Activated CD8-positive, alpha-beta memory T cell treated with anti-CD3 and anti-CD28 coated beads for 36 hours (primary cell): ENCODE data around the gene SLK. TPM values are rescaled to one million over a fixed set of nuclear protein-coding genes. Genes with fewer than 3 reads are reported as not detected.

Experiments used
- CTCF ChIA-PET: fragments of 350-600 bp; sonication (Branson Sonifier 250); formaldehyde crosslinking; loops from one replicate; lab custom pipeline; 2021; ENCODE audit warnings: antibody characterized with exemption; lab: Charles Lee
- POLR2A ChIA-PET: fragments of 350-600 bp; sonication (Branson Sonifier 250); formaldehyde crosslinking; loops from one replicate; lab custom pipeline; 2021; ENCODE audit warnings: antibody characterized with exemption; lab: Charles Lee
- total RNA-seq, 2 experiments: library from RNA; stranded (reverse); gene quantifications; one replicate each; pipeline ENCODE4 v1.2.3, GENCODE V29; 2021

SLK gene
- total RNA-seq, 2 experiments from 2014 or later: 21.8 to 22.8 TPM

DNA sequence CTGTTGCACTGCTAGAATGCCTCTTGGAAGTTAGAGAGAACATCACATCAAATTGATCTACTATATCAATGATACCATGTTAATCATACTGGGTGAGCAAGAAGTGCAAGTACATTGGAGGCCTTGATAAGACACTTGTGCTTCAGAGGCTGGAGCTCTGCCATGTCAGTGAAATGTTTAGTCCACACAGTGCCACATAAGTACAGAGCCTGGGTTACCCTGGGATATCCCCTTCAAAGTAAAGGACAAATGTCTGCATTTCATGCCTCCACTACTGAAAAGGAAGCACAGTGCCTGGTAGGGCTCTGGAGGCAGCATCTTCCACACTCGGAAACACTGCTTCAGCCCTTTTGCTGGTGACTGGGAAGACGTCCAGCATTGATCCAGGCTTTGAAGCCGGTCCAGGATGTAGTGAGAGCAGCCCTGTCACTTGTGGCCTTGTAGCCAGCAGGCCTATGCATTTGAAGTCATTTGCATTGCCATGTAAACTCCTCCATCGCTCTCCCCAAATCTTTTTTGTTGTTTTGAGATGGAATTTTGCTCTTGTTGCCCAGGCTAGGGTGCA, 33.3 kb upstream of the SLK start:
- CTCF ChIA-PET: no interaction called here
- POLR2A ChIA-PET: no interaction called here

DNA sequence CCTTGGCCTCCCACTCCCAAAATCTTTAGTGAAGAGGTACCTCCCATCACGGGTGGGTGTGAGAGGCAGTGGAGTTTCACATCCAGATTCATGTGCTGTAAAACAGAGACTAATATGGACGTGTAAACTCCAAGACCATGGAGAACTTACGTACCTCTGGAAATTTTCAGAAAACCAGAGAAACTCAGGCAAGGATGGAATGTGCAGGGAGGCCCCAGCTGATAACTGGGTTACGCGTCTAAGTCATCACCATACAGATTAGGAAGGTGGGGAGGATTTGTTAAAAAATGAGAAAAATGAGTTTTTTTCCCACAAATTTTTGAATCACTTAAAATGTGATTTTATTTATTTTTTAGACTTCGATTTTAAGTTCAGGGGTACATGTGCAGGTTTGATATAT, 32.6 kb upstream of the SLK start:
- ChIA-PET CTCF (no interaction called here), POLR2A (no interaction called here)

DNA sequence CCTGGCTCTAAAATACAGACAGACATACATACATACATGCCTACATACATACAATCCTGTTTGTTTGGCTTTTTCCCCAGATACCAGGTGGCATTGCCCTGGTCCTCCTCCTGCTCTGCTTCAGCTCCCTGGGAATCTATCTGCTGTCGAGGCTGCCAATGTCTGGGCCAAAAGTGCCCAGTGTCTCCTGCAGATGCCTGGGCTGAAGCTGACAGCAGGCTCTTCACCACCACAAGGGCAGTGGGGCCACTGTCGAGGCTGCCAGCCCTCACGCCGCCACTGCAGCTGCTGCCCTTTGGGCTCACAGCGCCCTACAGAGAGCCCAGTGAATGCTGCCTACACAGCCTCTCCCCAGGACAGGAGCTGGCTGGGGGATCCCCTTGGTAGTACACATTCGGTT, 30.9 kb upstream of the SLK start:
- ChIA-PET CTCF (interaction anchor here (1.0 kb wide), 1 partner anchor 51 kb away, joined by 3 read pairs; no protein-coding TSS in a partner anchor), POLR2A (no interaction called here)

DNA sequence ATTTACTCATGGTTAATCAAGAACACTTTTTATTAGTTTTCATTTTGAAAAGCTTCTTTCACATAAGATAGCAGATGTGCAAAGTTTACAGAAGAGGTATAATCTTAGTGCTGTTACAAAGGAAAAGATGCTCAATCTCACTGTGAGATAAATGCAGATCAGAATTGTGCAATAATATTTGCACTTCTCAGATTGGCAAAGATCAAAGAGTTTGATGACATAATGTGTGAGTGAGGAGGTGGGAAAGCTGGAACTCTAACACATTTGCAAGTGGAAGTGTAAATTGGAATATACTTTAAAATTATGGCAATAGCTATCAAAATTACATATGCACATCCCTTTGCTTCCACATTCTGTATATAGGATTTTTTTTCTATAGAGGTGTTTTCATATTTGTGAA, 27.4 kb upstream of the SLK start:
- CTCF ChIA-PET: no interaction called here
- POLR2A ChIA-PET: no interaction called here

DNA sequence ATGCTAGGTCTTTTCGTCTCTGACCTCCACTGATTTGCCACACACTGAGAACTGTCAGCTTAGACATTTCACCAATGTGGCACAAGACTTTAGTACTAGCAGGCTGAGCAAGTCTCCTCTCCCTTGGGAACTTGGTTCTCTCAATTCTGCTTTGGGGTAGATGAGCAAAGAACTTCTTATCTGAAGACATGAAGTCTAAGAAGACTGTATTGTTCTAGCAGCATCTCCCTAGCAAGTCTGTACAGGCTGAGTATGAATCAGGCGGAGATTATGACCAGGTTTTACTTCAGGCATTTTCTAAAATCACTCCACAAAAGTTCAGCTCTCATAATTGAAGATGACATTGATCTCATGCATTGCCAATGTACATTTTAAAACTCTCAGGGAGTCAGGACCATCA, 25.1 kb upstream of the SLK start:
- ChIA-PET POLR2A (no interaction called here), CTCF (no interaction called here)

DNA sequence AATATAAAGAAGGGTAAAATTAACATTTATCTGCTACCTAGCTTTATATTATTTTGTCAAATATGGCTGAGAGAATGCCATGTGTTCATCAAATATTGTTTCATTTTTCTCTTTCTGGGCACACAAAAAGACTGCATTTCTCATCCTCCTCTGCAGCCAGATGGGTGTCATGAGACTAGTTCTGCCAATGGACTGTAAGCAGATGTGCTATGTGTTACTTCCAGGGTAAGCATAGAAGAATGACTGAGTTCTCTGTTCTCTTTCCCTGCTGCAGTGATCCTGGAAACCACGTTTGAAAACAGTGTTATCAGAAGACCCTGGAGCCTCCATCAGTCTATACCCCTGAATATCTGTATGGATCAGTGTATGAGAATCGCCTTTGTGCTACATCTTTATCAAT, 24.1 kb upstream of the SLK start:
- CTCF ChIA-PET: no interaction called here
- POLR2A ChIA-PET: no interaction called here

DNA sequence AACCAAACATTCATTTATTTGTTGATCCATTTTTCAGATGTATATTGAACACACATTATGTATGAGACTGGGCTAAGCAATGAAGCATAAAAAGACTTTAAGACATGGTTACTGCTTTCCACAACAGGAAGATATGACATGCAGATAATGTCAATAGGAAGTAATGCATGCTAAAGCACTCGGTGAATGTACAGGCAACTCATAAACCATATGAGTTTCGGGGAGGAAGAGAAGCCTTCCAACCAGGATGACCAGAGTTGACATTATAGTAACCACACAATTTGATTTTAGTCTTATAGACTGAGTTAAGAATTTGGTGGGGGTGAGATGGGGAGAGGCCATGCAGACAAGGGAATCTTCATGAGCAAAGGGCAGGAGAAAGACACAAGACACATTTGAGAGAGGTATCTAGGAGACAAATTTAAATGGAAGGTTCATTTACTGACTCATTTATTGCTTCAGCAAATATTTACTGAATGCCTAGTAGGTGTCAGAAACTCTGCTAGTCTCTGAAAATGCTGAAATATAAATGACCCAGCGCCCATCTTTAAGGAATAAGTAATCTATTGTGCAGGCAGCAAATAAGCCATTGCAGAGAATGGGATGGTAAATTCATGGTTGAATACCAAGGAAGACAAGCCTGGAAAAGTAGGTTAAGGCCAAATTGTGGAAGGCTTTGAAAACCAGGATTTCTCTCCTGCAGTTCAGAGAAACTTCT, 19.0 kb upstream of the SLK start:
- POLR2A ChIA-PET: no interaction called here
- CTCF ChIA-PET: no interaction called here

DNA sequence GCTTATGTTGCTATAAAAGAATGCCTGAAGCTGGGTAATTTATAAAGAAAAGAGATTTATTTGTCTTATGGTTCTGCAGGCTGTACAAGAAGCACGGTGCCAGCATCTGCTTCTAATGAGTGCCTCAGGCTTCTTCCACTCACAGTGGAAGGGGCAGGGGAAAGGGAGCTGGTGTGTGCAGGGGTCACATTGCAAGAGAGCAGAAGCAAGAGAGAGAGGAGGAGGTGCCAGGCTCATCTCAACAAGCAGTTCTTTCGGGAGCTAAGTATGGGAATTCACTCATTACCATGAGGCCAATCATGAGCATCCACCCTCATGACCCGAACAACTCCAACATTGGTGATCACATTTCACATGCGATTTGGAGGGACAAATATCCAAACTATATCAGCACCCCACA, 17.2 kb upstream of the SLK start:
- ChIA-PET POLR2A (no interaction called here), CTCF (no interaction called here)

DNA sequence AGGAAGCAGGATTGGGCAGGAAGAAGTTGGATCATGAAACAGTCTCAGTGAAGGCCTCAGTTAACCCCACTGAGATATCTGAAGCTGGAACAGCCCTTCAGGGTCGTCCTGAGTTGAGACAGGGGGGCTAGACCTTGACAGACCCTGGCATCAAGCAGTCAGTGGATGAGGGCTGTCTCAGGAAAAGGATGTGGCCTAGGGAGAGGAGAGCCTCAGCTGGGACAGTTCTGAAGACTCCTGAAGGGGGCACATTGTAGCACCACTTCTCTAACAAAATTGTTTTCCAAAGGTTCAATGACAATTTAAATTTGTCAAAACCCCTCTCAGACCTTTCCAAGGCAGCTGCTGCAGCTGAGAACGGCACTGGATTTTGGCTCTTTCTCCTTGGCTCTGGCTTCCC, 15.8 kb upstream of the SLK start:
- POLR2A ChIA-PET: no interaction called here
- CTCF ChIA-PET: no interaction called here

DNA sequence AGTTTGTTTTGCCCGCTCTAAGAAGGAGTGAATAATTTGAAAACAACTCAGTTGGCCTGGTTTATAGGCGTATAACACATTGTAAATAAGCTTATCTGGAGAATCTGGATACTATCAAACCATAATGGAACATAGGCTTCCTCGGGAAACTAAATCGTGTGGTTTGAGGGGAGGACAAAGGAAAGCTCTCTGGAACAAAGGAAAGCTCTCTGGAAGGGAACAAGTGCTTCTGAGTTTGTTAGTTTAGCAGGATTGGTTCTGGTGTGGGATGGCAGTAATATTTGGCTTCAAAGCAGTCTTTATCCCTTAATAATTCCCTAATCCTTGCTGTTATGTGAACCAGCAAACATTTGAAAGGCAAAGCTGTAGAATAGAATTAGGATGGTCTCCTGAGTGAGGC, 15.0 kb upstream of the SLK start:
- ChIA-PET POLR2A (no interaction called here), CTCF (interaction anchor here (0.6 kb wide), 1 partner anchor 68 kb away, joined by 3 read pairs; no protein-coding TSS in a partner anchor)

DNA sequence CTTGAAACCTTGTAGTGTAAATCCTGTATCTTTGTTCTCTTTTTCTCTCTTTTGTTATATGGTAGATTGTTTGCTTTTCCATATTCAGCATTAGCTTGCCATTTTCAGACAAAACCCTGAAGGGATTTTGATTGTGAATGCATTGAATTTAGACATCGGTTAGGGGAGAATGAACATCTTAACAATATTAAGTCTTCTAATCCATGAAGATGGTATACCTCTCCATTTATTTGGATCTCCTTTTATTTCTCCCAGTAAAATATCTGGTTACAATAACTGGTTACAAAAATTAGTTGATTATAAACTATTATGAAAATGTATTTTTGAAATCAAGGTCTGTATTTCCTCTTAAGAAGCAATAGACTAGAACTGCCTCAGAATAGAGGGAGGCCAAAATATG, 12.4 kb upstream of the SLK start:
- CTCF ChIA-PET: no interaction called here
- POLR2A ChIA-PET: no interaction called here

DNA sequence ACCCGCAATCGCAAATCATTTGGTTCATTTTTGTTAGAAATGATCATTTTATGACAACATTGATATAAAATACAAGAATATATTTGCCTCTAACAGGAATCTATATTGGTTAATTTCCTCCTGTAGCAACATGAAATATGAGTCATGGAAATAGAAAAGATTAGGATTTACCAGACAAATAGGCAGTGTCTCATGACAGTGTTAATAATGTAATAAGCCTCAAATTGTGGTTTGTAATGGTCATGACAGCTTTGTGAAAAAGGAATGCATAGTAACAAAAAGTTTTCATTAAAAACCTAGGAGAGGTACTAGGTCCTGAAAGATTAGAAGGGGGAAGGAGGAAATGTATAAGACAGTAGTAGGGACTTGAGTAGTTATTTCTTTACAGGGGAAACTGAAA, 7.9 kb upstream of the SLK start:
- CTCF ChIA-PET: no interaction called here

DNA sequence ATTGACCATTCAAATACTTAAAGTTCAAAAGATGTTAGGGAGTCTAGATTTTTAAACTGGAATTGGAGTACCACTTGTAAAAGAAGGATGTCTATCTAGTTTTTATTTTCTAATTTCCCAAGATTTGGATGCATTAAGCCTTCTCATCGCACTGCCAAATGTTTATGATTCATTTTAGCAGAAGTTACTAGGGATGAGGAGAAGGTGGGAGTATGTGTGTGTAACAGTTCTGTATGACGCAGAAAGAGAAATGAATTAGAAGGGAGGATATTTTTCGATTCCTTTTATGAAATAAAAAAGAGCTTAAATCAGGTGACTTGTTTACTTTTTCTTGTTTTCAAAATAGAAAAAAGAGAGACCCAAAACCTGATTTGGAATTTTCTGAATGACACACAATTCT, 6.8 kb upstream of the SLK start:
- ChIA-PET POLR2A (no interaction called here), CTCF (no interaction called here)

More for the DNA sequence above, 7.9 kb upstream of the SLK start:
- POLR2A ChIA-PET: no interaction called here

DNA sequence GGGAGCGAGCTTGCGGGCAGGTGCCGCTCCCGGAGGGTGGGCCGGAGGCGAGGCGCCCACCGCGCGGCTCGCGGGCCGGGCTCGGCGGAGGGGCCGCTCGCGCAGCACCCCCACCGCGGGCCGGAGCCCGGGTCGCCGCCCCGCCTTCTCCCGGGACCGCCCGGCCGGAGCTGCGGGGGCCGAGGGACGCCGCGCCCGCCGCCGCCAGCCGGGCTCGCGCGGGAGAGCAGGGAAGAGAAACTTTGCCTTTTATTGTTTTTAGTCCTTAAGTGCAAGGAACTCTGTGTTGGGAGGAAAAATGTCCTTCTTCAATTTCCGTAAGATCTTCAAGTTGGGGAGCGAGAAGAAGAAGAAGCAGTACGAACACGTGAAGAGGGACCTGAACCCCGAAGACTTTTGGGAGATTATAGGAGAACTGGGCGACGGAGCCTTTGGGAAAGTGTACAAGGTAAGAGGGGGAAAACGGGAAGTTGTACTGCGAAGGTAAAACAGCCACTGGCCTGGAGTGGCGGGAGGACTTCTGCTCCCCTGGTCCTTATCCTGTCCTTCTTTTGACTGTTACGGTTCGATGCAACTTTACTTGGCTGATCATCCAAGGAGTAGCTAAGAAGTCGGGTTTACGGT, 620 bp downstream of the SLK start:
- ChIA-PET POLR2A (interaction anchor here (0.5 to 1.1 kb wide), 4 partner anchors 16 to 153 kb away, joined by 3 to 5 read pairs (median 4); no protein-coding TSS in a partner anchor), CTCF (interaction anchor here (1.1 to 1.4 kb wide), 3 partner anchors 14 to 154 kb away, joined by 3 to 4 read pairs (median 3); partner anchors contain the start of gene SFR1)

DNA sequence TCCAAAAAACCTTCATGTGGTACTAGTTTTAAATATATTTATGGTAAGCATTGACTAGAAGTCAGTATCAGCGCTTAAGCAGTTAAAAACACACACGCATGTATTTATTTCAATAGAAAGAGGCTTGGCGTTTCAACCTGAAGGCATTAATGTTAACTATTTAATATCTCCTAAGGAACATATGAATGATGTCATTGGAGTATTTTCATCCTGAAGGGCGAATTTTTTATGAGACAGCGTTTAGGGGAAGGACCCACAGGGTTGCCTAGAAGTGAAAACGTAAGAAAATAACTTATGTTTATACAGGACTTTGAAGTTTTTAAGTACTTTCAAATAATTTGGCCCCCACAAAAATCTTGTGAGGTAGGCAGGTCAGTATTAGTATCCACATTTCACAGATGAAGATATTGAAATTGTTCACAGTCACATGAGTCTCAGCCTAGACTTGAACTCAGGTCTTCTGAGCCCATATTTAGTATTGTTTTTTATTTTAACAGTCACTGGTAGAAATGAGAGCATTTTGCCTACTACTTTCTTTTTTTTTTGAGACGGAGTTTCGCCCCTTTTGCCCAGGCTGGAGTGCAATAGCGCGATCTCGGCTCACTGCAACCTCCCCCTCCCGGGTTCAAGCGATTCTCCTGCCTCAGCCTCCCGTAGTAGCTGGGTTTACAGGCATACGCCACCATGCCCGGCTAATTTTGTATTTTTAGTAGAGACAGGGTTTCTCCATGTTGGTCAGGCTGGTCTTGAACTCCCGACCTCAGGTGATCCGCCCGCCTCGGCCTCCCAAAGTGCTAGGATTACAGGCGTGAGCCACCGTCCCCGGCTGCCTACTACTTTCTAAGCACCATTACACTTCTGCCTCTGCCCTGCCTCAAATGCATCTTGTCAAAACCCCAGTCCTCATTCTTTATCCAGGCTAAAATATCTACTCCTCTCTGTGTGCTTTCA, 1.8 kb downstream of the SLK start:
- ChIA-PET CTCF (interaction anchor here (1.4 kb wide), 1 partner anchor 153 kb away, joined by 4 read pairs; the partner anchor contains the start of gene SFR1), POLR2A (interaction anchor here (0.5 to 1.1 kb wide), 5 partner anchors 14 to 153 kb away, joined by 3 to 5 read pairs (median 3); partner anchors contain the start of gene SFR1)

DNA sequence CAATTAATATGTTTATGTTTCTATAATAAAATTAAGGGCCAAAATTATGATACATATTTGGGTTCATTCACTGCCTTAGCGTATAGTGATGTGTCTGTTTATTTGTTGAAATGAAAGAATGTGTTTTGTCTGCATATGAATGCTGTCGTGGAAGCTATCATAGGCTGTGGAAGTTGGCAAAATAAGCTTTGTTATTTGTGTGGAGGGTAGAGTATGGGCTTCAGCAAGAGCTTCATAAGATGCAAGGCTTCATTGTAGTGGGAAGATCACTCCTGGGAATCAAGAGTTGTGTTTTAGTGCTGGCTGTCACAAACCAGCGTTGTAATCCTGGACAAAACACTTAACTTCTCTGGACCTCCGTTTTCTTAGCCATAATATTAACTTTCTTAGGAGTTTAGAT, 2.5 kb downstream of the SLK start:
- POLR2A ChIA-PET: interaction anchor here (1.1 kb wide), 1 partner anchor 152 kb away, joined by 3 read pairs; the partner anchor contains the start of gene SFR1

DNA sequence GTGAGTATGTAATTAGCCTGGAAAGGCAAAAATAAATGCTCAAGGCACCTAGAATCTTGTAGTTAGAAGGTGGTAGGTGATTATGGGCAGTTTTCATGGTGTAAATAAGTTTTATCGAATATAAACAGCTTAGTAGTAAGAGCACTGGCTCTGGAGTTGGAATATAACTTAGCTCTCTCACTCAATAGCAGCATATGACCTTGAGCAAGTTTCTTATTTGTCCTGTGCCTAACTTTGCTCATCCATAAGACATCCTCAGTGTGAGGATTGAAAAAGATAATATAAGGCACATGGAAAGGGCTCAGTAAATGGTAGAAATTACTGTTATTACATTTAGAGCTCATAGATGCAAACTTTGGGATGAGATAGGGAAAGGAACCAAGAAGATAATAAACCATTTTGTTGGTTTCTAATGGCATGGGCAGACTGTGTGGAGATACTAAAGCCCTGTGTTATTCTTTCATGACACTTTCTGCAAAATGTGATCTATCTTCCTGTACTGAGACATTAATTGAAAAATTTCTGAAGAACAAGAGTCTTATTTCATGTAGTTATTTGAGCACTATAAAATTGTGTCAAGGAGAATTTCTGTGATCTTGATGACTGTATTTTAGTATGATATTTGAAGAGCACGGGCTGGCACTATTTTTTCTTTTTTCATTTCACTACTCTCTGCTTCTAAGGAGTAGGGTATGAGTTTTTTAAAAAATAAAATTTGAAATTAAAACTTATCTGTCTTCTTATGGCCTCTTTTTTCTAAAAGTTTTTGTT, 3.1 kb downstream of the SLK start:
- ChIA-PET CTCF (interaction anchor here (1.2 kb wide), 1 partner anchor 13 kb away, joined by 5 read pairs; no protein-coding TSS in a partner anchor), POLR2A (interaction anchor here (1.1 kb wide), 1 partner anchor 152 kb away, joined by 3 read pairs; the partner anchor contains the start of gene SFR1)

More for the DNA sequence above, 2.5 kb downstream of the SLK start:
- CTCF ChIA-PET: interaction anchor here (1.2 kb wide), 1 partner anchor 14 kb away, joined by 5 read pairs; no protein-coding TSS in a partner anchor

DNA sequence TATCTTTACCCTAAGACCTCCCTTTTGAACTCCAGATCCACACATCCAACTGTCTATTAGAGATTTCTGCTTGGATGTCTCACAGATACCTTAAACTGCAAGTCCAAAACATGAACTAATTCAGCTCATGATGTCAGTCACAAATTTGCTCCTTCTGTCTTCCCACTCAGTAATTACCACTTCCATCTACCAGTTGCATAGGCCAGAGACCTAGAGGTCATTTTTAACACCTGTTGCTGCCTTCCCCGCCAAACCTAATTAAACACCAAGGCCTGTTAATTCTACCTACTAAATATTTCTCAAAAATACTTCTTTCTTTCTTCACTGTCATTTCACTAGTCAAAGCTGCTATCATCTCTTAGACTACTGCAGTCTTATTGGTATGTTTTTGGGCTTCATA, 8.2 kb downstream of the SLK start:
- POLR2A ChIA-PET: no interaction called here

More for the DNA sequence above, 8.2 kb downstream of the SLK start:
- CTCF ChIA-PET: no interaction called here
